ENCODE data around the gene KIF26B.

KIF26B gene

DNA sequence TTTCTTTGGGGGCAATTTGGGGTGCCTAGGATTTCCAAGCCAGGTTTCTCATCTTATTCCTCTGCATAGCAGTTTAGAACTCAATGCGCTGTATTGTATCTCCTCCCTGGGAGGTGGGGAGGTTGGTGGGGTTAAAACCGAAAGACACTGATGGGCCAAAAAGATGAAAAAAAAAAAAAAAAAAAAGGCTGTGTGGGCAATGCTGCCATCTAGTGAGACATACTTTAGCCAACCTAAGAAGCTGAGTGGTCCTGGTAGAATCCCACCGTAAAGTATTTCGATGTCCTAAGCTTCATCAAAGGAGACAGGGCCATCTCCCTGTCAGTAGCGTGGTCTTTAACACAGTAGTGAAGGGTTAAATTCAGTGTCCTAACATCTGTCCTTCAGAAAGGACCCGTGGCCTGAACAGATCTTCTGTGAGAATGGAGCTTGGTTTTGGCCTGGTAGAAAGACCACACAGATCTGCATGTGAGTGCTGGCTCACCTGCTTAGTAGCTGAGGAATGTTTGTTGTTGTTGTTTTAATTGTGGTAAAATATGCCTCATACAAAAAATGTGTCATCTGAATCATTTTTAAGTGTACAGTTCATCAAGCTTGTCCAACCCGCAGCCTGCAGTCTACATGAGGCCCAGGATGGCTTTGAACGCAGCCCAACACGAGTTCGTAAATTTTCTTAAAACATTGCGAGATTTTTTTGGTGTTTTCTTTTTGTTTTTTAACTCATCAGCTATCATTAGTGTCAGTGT lies 226.2 kb downstream of the KIF26B start:
- Histone ChIP-seq H3K4me1 (ENCODE audit: insufficient read depth, low read length) (peaks cover 26% of the 10 kb centered on the region), H3K9ac (ENCODE audit: low read depth, low read length) (no peak overlapping the region), H3K4me2 (ENCODE audit: insufficient read depth, low read length) (no peak overlapping the region), H3K79me2 (ENCODE audit: insufficient read depth, low read length) (no peaks in the 10 kb centered on the region), H3K9me3 (ENCODE audit: insufficient read depth, low read length, severe bottlenecking) (no peaks in the 10 kb centered on the region), H3K27me3 (ENCODE audit: insufficient read depth, low read length, poor library complexity) (no peaks in the 10 kb centered on the region), H2AFZ (ENCODE audit: low read depth, low read length) (no peak overlapping the region), H3K36me3 (ENCODE audit: insufficient read depth, low read length) (no peaks in the 10 kb centered on the region), H4K20me1 (ENCODE audit: insufficient read depth, low read length) (no peaks in the 10 kb centered on the region), H3K27ac (ENCODE audit: low read length) (no peak overlapping the region), H3K4me3 (ENCODE audit: low read depth in 1 of 2, low read length in 2 of 2) (no peak overlapping the region)
- peak; percentile 24 for DNase-seq
- TF ChIP-seq, protein P1, sequence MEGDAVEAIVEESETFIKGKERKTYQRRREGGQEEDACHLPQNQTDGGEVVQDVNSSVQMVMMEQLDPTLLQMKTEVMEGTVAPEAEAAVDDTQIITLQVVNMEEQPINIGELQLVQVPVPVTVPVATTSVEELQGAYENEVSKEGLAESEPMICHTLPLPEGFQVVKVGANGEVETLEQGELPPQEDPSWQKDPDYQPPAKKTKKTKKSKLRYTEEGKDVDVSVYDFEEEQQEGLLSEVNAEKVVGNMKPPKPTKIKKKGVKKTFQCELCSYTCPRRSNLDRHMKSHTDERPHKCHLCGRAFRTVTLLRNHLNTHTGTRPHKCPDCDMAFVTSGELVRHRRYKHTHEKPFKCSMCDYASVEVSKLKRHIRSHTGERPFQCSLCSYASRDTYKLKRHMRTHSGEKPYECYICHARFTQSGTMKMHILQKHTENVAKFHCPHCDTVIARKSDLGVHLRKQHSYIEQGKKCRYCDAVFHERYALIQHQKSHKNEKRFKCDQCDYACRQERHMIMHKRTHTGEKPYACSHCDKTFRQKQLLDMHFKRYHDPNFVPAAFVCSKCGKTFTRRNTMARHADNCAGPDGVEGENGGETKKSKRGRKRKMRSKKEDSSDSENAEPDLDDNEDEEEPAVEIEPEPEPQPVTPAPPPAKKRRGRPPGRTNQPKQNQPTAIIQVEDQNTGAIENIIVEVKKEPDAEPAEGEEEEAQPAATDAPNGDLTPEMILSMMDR (IDR thresholded peaks at IDR 0.05; ENCODE audit: borderline replicate concordance, extremely low read depth, low read length, poor library complexity, severe bottlenecking), result peak; percentile 61
- TF ChIP-seq EZH2 (IDR thresholded peaks at IDR 0.05; ENCODE audit: borderline replicate concordance, low read depth, low read length, severe bottlenecking), result no peak
- no peak for ATAC-seq (ENCODE audit: insufficient read depth, low read depth)

DNA sequence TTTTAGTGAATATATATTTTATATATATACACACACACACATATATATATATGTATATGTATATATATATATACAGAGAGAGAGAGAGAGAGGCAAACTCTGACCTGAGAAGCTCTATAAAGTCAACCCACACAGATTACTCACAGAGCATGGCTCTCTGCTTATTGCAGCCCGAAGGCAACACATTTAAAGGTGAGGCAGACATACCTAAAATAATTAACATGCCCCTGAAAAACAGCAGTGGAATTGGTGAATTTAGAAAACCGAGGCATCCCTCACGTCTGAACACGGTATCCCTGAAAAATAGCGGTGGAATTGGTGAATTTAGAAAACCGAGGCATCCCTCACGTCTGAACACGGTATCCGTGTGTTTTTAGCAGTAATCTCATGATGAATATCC lies 228.2 kb downstream of the KIF26B start:
- no peak overlapping the region for H2AFZ ChIP-seq (ENCODE audit: low read depth, low read length)
- H3K4me2 ChIP-seq (ENCODE audit: insufficient read depth, low read length), result no peak overlapping the region
- no peak overlapping the region for H3K4me3 ChIP-seq (ENCODE audit: low read depth in 1 of 2, low read length in 2 of 2)
- no peak for ATAC-seq (ENCODE audit: insufficient read depth, low read depth)
- TF ChIP-seq, protein P1 (IDR thresholded peaks at IDR 0.05; ENCODE audit: borderline replicate concordance, extremely low read depth, low read length, poor library complexity, severe bottlenecking), result no peak
- no peak for TF ChIP-seq EZH2 (IDR thresholded peaks at IDR 0.05; ENCODE audit: borderline replicate concordance, low read depth, low read length, severe bottlenecking)
- no peak overlapping the region for H3K9ac ChIP-seq (ENCODE audit: low read depth, low read length)
- DNase-seq, result no peak
- no peaks in the 10 kb centered on the region for H3K27me3 ChIP-seq (ENCODE audit: insufficient read depth, low read length, poor library complexity)
- H3K4me1 ChIP-seq (ENCODE audit: insufficient read depth, low read length), result peaks cover 14% of the 10 kb centered on the region
- no peaks in the 10 kb centered on the region for H3K36me3 ChIP-seq (ENCODE audit: insufficient read depth, low read length)
- no peaks in the 10 kb centered on the region for H3K9me3 ChIP-seq (ENCODE audit: insufficient read depth, low read length, severe bottlenecking)
- no peaks in the 10 kb centered on the region for H4K20me1 ChIP-seq (ENCODE audit: insufficient read depth, low read length)
- no peaks in the 10 kb centered on the region for H3K79me2 ChIP-seq (ENCODE audit: insufficient read depth, low read length)
- no peak overlapping the region for H3K27ac ChIP-seq (ENCODE audit: low read length)

DNA sequence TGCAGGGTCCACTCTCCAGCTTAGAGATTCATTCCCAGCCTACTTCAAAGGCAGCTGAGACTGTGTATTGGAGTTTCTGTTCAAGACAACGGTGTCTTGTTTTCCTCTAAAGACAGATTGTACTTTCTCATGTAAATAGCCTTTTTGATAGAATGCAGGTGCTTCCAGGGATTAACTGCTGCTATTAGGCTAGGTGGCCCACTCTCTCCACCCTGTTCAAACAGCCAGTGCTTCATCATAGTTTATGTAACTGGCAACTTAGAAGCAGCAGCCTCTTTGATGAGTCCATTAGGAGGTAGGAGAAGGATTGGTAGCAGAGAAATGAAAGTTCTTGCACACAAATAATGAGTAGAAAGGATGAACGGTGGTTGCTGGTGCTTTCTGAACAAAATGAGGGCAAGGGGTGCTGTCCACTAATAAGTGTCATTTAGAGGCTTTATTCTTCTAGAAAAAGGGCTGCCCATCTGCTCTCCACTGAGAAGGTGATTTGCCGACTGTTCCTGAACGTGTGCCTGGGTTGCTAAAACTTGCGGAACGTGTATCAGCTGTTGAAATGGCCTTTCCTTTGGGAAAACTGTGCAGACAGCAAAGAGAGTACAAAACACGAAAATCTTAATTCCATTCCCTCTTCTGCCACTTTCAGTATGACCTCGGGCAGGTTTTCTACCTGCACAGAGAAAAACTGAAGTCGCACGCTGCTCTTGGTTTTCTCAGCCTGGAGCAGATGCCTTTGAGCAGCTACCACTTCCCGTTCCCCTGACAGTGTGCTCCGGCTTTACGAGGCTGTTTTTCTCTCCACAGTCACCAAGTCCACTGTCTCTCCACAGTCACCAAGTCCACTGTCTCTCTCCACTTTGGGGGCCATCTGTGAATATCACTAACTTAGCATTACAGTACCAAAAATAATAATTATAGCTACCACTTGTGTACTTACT lies 228.9 kb downstream of the KIF26B start:
- no peak overlapping the region for H3K27ac ChIP-seq (ENCODE audit: low read length)
- no peaks in the 10 kb centered on the region for H3K79me2 ChIP-seq (ENCODE audit: insufficient read depth, low read length)
- H3K4me3 ChIP-seq (ENCODE audit: low read depth in 1 of 2, low read length in 2 of 2), result no peak overlapping the region
- H3K9me3 ChIP-seq (ENCODE audit: insufficient read depth, low read length, severe bottlenecking), result no peaks in the 10 kb centered on the region
- peaks cover 7% of the 10 kb centered on the region for H3K4me1 ChIP-seq (ENCODE audit: insufficient read depth, low read length)
- H3K36me3 ChIP-seq (ENCODE audit: insufficient read depth, low read length), result no peaks in the 10 kb centered on the region
- H4K20me1 ChIP-seq (ENCODE audit: insufficient read depth, low read length), result no peaks in the 10 kb centered on the region
- H2AFZ ChIP-seq (ENCODE audit: low read depth, low read length), result no peak overlapping the region
- no peak overlapping the region for H3K9ac ChIP-seq (ENCODE audit: low read depth, low read length)
- H3K4me2 ChIP-seq (ENCODE audit: insufficient read depth, low read length), result no peak overlapping the region
- no peaks in the 10 kb centered on the region for H3K27me3 ChIP-seq (ENCODE audit: insufficient read depth, low read length, poor library complexity)
- ATAC-seq (ENCODE audit: insufficient read depth, low read depth) (no peak), DNase-seq (no peak)
- TF ChIP-seq EZH2 (IDR thresholded peaks at IDR 0.05; ENCODE audit: borderline replicate concordance, low read depth, low read length, severe bottlenecking), result no peak
- TF ChIP-seq, protein P1 (IDR thresholded peaks at IDR 0.05; ENCODE audit: borderline replicate concordance, extremely low read depth, low read length, poor library complexity, severe bottlenecking), result no peak

Data from DND-41 (cell line).